ENCODE data around the gene SIAH3.
A peak's percentile ranks its signal among the peaks of the same experiment; 100 is the strongest.
"Not testable (repeated sequence)": the region's sequence is repeated elsewhere in the genome, so short reads cannot be mapped to it uniquely, and the experiment has no call there.

The SIAH3 gene, protein sequence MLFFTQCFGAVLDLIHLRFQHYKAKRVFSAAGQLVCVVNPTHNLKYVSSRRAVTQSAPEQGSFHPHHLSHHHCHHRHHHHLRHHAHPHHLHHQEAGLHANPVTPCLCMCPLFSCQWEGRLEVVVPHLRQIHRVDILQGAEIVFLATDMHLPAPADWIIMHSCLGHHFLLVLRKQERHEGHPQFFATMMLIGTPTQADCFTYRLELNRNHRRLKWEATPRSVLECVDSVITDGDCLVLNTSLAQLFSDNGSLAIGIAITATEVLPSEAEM

DNA sequence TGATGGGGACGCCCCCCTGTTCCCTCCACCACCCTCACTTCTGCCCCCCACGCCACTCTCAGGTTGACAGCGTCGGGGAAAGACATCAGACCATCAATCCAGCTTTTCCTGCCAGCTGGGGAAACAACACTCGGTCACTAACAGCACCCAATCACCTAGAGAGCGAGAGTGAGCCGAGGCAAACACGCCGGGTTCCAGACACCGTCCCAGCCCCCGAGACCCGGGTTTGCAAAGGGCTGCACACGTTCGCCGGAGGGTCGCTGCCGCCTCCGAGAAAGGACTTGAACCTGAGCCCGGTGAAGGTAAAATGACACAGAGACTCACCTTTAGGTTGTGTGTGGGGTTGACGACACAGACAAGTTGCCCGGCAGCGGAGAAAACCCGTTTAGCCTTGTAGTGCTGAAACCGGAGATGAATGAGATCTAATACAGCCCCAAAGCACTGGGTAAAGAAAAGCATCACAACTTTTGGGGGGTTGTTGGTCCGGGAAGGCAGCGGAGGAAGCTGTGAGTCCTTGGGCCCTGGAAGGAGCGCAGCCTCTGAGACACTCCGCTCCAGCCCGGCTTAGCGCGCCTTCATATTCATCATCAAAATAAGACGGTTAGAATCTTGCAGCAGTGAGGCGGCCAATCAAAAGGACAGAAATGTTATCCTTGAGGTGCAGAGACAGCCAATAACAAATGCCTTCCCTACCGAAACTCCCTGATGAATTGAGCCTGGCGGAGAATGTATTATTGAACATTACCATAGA lies at the start of gene SIAH3:
Gene SIAH3, minus strand, starts transcription at position 583 of the 751 bp plus-strand sequence. Its CDS starts 124 bp downstream, at position 459.
- DNase-seq: peak; percentile 11 to 46 (median 26)

DNA sequence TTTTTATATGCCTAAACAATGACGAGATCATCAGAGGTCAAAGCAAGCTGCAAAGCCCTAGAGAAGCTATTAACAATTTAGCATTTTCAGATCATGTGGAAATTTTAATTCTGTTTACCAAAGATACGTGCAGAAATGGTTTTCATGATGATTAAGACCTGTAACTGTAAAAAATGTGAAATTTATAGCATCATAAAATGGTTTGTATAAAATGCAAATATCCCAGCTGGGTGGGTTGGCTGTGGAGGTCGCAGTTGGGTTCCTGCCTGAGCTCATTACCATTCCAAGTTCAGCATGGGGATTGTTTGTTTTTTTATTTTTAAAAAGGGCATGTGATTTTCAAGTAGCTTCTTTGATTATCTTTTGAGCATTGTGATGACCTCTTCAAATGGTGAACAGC lies 47.9 kb upstream of the SIAH3 start:
- DNase-seq: no peak

DNA sequence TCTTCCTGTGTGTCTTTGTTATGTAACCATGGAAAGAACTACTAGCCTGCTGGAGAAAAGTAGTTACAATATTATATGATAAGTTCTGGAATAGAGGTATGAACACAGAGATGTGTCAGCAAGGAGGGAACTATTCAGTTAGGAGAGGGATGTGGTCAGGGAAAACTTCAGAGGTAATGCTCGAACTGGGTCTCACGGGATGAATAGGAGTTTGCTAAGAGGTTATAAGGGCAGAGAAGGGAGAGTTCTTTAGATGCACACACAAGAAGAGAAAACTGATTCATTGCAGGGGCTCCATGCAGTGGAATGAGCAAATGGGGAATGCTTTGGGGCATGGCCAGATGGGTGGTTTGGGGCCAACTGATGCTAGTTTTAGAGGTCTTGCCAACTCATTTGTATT lies 46.0 kb upstream of the SIAH3 start:
- DNase-seq: no peak

DNA sequence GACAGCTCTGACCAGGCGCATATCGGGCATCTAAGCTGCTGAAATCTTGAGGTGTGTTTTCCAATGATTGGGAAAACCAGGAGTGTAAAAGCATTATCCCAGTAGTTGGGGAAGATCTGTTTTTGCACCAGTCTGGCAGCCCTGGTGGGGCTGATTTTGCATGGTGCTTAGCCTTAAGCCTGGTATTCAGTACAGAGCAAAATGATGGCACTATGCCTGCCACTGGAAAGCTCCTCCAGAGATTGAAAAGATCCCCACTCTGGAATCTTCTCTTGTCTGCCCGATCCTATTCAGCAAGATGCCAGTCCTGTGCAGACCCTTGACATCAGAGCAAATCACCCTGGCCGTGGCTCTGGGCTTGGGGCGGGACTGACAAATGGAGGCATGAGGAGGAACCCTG lies 44.7 kb upstream of the SIAH3 start:
- DNase-seq: no peak

DNA sequence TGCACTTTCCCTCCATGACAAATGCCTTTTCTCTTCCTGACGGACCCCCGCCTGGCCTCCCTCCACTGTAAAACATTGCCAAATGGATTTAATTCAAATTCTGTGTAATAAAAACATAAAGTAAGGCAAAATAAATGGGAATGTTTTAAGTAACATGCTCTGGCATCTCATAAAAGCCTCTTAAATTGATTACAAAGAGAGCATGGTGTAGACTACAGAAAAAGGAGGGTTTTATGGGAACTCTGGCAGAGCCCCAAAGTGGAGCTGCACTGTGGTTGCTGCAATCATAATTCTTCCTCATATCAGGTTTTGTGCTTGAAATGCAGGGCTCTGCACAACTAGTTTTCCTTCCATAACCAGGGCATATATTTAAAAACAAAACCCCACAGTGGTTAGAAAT lies 44.3 kb upstream of the SIAH3 start:
- no peak for DNase-seq

DNA sequence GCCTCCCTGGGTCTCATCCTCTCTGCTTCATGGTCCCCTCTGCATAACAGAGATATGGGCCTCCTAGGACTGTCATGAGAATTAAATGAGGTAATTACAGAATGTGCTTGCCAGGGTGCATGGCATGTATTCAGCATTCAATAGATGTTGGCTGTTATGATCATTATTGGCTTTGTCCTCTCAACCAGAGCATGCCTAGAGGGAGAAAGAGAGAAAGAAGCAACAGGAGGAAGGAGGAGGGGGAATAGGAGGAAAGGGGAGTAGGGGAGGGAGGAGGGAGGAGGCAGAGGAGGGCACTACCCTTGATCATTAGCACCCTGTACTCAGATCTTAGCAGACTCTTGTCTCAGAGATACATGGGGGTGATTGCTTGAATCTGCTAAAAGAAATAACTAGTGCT lies 41.0 kb upstream of the SIAH3 start:
- DNase-seq: no peak

DNA sequence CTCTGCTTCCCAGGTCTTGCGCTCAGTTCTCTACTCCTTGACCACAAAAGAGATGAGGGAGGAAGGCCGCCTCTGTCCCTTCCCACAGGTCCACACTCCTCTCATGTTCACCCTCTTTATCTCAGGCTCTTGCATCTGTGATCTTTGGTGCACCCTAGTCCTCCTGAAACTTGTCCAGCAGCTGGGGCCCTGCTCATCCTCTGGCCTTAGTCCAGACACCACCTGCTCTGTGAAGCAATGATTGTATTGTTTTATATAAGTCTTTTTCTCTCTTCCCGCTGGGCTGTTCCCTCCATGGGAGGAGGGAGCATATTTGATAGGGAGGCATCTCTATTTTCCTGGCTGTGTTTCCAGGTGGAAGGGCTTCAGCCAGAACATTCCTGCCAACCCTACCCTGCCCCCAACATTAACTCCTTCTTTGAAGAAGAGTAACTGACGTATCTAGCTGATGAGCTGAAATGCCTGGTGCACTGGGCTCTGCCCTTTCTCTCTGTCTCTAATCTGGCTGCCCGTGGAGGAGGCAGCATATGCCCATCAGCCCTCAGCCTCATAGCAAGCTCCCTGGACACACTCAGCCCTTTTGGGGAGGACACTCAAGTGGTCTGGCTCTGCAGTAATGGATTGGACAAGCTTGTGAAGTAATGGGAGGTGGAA lies 38.2 kb upstream of the SIAH3 start:
- DNase-seq: no peak

DNA sequence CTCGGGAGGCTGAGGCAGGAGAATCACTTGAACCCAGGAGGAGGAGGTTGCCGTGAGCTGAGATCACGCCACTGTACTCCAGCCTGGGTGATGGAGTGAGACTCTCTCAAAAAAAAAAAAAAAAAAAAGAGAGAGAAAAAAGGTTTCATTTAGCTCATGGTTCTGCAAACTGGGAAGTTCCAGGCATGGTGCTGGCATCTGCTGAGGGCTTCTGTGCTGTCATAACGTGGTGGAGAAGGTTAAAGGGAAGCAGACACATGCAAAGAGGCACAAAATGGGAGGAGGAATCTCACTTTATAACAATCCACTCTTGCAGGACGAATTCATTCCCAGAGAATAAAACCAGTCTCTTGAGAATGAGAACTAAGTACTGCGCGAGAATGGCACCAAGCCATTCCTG lies 34.9 kb upstream of the SIAH3 start:
- DNase-seq: no peak

DNA sequence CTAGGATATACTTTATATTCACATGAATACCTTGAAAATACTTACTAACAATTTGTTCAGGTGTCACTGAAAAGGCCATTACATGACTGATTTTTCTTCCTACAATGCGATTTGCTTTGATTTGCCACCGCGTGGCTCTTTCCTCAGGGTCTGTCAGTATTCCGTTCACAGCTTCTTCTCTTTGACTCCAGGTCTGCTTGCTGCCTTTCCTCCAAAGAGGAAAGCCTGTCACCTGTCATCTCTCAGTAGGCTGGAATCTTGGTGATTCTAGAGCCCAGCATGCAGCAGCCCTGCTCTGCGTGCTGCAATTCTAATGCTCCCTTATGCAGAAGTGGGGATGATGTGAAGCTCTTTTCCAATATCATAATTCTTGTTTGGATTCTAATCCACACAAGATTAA lies 33.6 kb upstream of the SIAH3 start:
- DNase-seq: no peak

DNA sequence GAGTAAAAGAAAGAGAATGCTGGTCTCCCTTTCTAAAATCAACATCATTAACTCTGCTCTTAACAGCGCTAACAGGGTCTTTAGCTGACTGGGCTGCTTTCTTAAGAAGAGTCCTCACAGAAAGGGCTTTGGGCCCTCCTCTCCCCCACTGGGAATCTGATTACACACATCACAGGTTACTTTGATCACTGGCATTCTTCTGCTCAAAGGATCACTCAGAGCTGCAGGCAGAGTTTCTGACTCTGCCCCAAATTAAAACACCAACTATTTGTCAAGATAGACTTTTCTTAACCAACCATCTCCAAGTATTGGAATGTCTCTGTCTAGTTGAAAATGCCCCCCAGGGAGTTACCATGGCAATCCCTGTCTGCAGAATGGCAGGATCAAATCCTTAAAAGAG lies 31.1 kb upstream of the SIAH3 start:
- DNase-seq: no peak

DNA sequence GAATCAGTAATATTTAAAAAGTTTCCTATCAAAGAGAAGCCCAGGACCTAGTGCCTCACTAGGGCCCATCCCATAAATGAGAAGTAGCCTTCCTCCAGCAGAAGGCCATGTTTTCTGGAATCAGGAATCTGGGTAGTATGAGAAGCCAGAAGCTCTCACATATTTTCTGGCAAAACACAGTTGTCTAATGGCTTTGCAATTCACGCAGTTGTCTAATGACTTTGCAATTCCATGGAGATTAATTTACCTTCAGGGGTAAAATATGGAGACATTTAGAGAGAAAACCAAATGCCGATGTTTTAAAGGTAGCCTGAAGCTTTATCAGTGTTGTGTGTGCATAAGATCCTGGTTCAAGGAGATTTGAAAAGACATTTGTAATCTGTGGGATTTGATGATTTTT lies 29.8 kb upstream of the SIAH3 start:
- DNase-seq: no peak

DNA sequence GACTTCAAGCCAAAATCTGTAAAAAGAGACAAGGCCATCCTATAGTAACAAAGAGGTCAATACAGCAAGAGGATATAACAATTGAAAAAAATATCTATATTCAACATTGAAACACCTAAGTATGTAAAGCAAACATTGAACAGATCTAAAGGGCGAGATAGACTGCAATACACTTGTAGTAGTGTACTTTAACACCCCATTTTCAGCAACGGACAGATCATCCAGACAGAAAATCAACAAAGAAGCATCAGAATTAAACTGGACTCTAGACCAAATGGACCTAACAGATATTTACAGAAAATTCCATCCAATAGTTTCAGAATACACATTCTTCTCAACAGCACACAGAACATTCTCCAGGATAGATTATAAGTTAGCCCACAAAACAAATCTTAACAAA lies 28.7 kb upstream of the SIAH3 start:
- DNase-seq: no peak

DNA sequence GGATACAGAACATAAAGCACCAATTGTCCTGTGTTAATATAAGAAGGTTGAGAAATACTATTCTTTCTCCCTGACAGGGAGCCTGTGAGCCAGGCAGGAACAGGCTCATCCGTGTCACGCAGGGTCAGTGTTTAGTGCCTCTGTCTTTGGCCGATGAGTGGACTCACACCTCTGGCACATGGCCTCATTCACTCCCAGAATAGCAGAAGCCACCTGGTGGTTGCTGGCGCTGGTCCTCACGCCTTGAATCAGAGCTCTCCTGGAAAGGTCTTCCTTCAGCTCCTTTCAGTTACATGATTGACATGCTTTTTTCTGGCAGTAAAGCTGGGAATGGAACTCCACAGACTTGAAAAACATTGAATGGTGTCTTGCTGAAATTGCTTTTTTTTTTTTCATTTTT lies 28.1 kb upstream of the SIAH3 start:
- no peak for DNase-seq

DNA sequence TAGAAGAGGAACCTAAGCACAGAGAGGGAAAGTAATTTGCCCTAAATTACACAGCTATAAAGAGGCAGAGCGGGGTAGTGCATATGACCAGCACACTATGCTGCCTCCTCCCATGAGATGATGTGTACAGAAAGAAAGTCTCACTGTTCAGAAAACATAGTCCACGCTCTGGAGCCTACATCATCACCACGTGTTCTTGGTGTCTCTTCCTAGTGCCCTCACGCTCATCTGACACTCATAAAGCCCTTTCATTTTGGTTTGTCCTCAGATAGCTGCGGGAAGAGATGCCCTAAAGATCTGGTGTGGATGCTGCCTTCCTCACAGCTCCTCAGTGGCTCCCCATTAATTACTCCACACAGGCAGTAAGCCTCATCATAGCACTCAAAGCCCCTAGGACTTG lies 27.4 kb upstream of the SIAH3 start:
- no peak for DNase-seq

DNA sequence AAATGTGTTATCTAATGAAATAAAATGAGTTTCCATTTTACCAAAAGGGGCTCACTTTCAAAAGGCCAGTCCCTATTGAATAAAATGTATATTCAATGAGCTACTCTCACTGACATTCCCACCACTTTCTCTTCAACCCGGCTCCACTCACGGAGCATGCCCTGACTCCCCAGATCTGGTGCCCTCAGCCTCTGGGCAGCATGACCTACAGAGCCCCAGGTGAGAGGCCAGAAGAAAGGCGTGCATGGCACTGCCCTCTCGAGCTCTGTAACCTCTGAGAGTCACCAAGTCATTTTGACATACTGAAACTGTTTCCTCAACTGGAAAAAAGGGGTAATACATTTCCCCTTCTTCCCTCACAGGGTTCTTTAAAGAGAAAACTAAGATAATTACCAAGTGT lies 25.2 kb upstream of the SIAH3 start:
- DNase-seq: no peak

DNA sequence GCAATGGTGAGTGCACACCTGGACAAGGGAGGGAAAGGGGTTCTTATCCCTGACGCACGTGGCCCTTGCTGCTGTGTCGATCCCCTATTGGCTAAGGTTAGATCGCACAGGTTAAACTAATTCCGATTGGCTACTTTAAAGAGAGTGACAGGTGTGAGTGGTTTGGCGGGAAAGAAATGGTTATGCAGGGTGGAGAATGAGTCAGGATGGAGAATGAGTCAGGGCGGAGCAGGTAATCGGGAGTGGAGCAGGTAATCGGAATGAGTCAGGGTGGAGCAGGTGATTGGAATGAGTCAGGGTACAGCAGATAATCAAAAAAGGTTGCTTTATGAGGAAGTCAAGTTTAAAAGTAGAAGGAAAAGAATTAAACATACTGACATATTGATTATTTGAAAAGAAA lies 24.4 kb upstream of the SIAH3 start:
- DNase-seq: no peak

DNA sequence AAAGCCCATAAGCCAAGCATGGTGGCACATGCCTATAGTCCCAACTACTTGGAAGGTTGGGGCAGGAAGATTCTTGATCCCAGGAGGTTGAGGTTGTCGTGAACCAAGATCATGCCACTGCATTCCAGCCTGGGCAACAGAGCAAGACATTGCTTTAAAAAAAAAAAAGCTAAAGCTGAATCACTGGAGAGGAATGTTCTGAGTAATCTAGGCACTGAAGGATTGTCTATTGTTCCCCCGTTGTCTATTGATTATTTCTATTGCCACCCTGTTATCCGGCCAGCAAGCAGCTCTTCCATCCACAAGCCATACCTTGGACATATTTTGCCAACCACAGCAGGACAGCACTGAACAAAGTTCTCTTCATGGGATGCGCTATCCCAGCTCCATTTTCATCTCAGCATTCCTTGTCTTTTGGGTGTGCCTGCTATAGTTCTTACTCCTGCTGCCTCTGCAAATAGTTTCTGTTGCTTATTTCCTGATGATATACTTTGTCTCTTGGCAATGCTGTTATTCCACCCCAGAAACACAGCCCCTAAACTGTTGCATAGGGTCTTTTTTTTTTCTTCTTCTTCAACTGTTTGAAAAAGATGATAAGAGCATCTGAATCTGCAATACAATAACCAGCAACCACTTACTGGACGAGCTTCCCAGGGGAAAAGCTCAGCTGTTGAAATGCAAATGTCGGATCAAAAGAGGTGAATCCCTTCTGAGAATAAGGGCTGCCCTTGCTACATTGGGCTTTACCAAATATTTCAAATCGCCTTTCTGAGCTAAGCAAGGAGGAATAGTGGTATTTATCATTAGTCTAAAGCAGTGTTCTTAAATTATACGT lies 22.2 kb upstream of the SIAH3 start:
- no peak for DNase-seq

DNA sequence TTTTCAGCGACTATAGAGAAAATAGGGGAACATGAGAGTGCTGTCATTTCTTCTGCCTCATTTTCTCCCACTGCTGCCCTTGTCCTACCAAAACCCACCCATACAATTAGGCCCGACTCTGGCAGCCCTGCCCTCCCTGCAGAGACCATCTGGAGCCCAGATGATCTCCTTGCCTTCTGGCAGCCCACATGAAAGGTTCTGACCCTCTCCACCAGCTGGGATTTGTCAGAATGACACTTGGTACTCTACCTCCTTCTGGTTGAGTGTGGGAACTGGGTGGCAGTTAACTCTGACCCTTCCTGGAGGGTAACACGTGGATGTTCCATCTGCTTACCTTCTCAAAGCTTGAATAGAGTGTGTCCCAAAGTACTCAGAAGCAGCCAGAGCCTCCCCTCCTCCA lies 21.0 kb upstream of the SIAH3 start:
- no peak for DNase-seq

DNA sequence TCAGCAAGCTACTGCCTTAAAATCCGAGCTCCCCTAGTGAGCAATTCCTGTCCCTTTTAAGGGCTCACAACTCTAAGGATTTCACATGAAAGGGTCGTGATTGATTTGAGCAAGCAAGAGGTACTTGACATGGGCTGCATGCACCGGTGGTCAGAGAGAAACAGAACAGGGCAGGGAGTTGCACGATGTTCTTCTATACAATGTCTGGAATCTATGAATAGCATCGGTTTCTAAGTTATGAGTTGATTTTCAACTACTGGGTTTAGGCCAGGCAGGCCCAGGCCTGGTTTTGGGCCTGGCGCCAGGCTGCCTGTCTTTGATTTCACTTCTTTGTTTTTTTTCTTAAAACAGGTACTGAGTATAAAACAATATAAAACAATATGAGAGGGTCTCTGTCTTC lies 19.6 kb upstream of the SIAH3 start:
- not testable (repeated sequence) for DNase-seq

DNA sequence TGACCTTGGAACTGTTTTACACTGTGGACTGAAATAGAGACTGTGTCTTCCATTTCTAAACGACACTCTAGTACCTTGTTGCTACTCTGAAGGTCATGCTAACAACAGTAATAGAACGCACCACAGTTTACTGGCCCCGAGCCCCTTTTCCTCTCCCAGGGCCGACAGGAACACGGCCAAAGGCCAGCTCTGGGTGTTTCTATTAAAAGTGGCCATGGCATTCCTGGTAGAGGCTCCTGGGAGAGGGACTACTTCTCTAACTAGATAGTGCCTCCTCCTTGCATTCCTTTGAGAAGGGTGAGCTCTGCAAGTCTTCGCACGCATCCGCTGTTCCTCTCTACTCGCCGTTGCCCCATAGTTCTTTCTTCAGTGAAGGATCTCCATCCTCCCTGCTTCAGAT lies 18.7 kb upstream of the SIAH3 start:
- DNase-seq: no peak

DNA sequence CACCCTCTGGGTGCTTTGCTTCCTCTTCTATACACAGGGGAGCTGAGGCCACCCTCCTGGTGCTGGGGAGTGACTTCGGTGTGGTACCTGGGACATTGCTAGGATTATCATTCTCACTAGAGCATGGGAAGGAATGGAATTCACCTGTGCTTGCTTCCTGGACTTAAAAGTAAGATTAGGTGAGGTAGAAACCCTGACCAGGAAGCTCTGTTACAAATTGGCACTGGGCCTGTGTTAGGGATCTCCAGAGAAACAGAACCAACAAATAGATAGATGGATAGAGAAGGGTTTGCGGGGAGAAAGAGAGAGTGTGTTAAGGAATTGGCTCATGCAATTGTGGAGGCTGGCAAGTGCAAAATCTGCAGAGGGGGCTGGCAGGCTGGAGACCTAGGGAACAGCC lies 13.9 kb upstream of the SIAH3 start:
- DNase-seq: no peak

DNA sequence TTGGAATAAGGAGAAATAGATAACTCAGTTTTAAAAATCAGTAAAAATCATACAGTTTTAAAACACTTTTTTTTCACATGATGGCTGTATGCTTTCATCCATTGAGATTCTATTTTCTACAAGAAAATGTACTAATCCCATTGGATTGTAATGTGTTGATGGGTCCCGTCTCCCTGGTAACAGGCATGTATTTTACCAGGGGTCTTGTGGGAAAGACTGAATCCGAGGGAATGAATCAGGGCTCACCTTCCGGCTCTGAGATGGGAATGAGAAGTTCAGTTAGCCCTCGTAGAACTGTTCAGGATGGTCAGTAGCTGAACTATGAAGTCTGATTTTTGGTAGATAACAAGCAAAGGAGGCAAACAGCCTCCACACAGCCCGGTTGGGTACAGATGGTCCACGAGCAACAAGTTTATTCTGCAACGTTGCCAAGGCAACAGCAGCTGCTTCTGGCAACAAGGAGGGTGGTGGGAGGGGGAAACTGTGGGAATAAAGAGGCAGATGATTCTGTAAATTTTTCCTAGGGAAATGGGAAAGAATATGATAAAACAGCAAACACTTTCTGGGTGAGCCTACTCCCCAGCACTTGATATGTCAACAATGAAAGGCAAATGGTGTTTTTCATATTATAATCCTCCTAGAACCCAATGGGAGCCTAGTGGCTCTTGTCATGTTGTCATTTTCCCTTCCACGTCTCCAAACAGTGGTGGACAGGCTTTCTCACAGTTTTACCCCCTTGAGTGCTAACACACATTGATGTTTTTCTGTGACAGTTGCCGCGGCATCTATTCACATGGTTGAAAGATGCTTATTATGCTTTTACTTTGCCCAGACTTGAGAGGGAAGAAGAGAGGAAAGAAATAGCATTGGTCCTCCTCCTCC lies 12.4 kb upstream of the SIAH3 start:
- no peak for DNase-seq

Data from stimulated activated naive CD4-positive, alpha-beta T cell (primary cell).